Activated CD4-positive, alpha-beta T cell treated with anti-CD3 and anti-CD28 coated beads for 36 hours (primary cell): ENCODE data around the gene ENPEP. TPM values are rescaled to one million over a fixed set of nuclear protein-coding genes. Genes with fewer than 3 reads are reported as not detected.
"Not testable (repeated sequence)": the region's sequence is repeated elsewhere in the genome, so short reads cannot be mapped to it uniquely, and the experiment has no call there.

ENCODE experiments used
- ATAC-seq: fragments of 200-7000 bp; cut with Tn5 transposase; one replicate; pipeline ENCODE4 v1.10.0; 2021; ENCODE audit warnings: mild to moderate bottlenecking, moderate library complexity
- CTCF ChIA-PET: fragments of 350-600 bp; sonication (Branson Sonifier 250); formaldehyde crosslinking; loops from one replicate; lab custom pipeline; 2021; ENCODE audit warnings: antibody characterized with exemption; lab: Charles Lee
- POLR2A ChIA-PET: fragments of 350-600 bp; sonication (Branson Sonifier 250); formaldehyde crosslinking; loops from one replicate; lab custom pipeline; 2021; ENCODE audit warnings: antibody characterized with exemption, inconsistent platforms; lab: Charles Lee
- DNase-seq: peaks from one replicate; pipeline ENCODE4 v3.0.0-alpha.2; 2020
- H3K27ac Mint-ChIP-seq: one replicate; pipeline ENCODE4 v1.8.0; 2021; ENCODE audit warnings: mixed read lengths
- H3K27me3 Mint-ChIP-seq: one replicate; pipeline ENCODE4 v1.8.0; 2021; ENCODE audit warnings: mixed read lengths
- H3K36me3 Mint-ChIP-seq: one replicate; pipeline ENCODE4 v1.8.0; 2021; ENCODE audit warnings: low read depth, mixed read lengths
- H3K4me1 Mint-ChIP-seq: one replicate; pipeline ENCODE4 v1.8.0; 2021; ENCODE audit warnings: mixed read lengths
- H3K4me3 Mint-ChIP-seq: one replicate; pipeline ENCODE4 v1.8.0; 2021; ENCODE audit warnings: mild to moderate bottlenecking, moderate library complexity, mixed read lengths
- H3K9me3 Mint-ChIP-seq: one replicate; pipeline ENCODE4 v1.8.0; 2021; ENCODE audit warnings: low read depth, mixed read lengths
- intact Hi-C, 2 experiments: fragments of 100-400 bp; cut with DNase I in 1 of 2; cut with micrococcal nuclease in 1 of 2; formaldehyde crosslinking; loops; one replicate each; pipeline versions ENCODE4 v1.14.2 to v1.15.1; 2022 to 2024; cut with DNase I, micrococcal nuclease
- total RNA-seq, 2 experiments: library from RNA; stranded (reverse); gene quantifications; one replicate each; pipeline ENCODE4 v1.2.3, GENCODE V29; 2021

The ENPEP gene
- total RNA-seq, 2 experiments from 2014 or later, result not detected

GRCh38 chr4:110467400-110467799 lies 8.6 kb upstream of the ENPEP start:
- Mint-ChIP-seq H3K4me3 (no peak overlapping the region), H3K9me3 (peaks cover 2% of the 10 kb centered on the region), H3K27me3 (peaks cover 3% of the 10 kb centered on the region), H3K4me1 (peaks cover 7% of the 10 kb centered on the region), H3K27ac (no peak overlapping the region), H3K36me3 (no peaks in the 10 kb centered on the region)
- ChIA-PET CTCF (no interaction called here), POLR2A (no interaction called here)
- no peak for ATAC-seq
- no peak for DNase-seq
- intact Hi-C loops, result no loop called here

- Mint-ChIP-seq H3K4me1 (no peaks in the 10 kb centered on the region), H3K9me3 (peaks cover 2% of the 10 kb centered on the region), H3K36me3 (no peaks in the 10 kb centered on the region), H3K27me3 (peaks cover 9% of the 10 kb centered on the region), H3K27ac (no peak overlapping the region), H3K4me3 (no peak overlapping the region)
- ChIA-PET POLR2A (no interaction called here), CTCF (no interaction called here)
- intact Hi-C loops, result no loop called here
- ATAC-seq (no peak), DNase-seq (no peak)
Observed at GRCh38 chr4:110472583-110473329, 3.2 kb upstream of the ENPEP start.

- Mint-ChIP-seq H3K4me1 (no peaks in the 10 kb centered on the region), H3K36me3 (no peaks in the 10 kb centered on the region), H3K9me3 (peaks cover 1% of the 10 kb centered on the region)
Observed at GRCh38 chr4:110474481-110474880, 1.5 kb upstream of the ENPEP start.

GRCh38 chr4:110475080-110475479 lies 875 bp upstream of the ENPEP start:
- H3K4me3 Mint-ChIP-seq, H3K27ac Mint-ChIP-seq, intact Hi-C loops, DNase-seq, H3K9me3 Mint-ChIP-seq, H3K36me3 Mint-ChIP-seq, H3K4me1 Mint-ChIP-seq, ATAC-seq: not testable (repeated sequence)
- ChIA-PET POLR2A (interaction anchor here (0.7 kb wide), 1 partner anchor 1150 kb away, joined by 4 read pairs; no protein-coding TSS in a partner anchor), CTCF (interaction anchor here (0.8 to 0.9 kb wide), 2 partner anchors 106 to 454 kb away, joined by 3 read pairs; no protein-coding TSS in a partner anchor)
- H3K27me3 Mint-ChIP-seq, result peaks cover 11% of the 10 kb centered on the region

More at GRCh38 chr4:110474481-110474880, 1.5 kb upstream of the ENPEP start:
- Mint-ChIP-seq H3K27ac (no peak overlapping the region), H3K4me3 (no peak overlapping the region), H3K27me3 (peaks cover 11% of the 10 kb centered on the region)
- ChIA-PET POLR2A (interaction anchor here (0.7 kb wide), 1 partner anchor 1150 kb away, joined by 4 read pairs; no protein-coding TSS in a partner anchor), CTCF (no interaction called here)
- intact Hi-C loops, result no loop called here
- DNase-seq (no peak), ATAC-seq (no peak)

- intact Hi-C loops, result no loop called here
- POLR2A ChIA-PET, result no interaction called here
- H3K27ac Mint-ChIP-seq, result no peak overlapping the region
Observed at GRCh38 chr4:110477836-110478235, 1.9 kb downstream of the ENPEP start.

GRCh38 chr4:110480031-110480549 lies 4.1 kb downstream of the ENPEP start:
- ATAC-seq, result no peak
- H3K9me3 Mint-ChIP-seq, result no peaks in the 10 kb centered on the region
- POLR2A ChIA-PET, result no interaction called here
- peaks cover 25% of the 10 kb centered on the region for H3K27me3 Mint-ChIP-seq
- no peak overlapping the region for H3K27ac Mint-ChIP-seq
- DNase-seq, result no peak
- peaks cover 2% of the 10 kb centered on the region for H3K4me1 Mint-ChIP-seq
- CTCF ChIA-PET, result interaction anchor here (0.8 kb wide), 1 partner anchor 10 kb away, joined by 3 read pairs; no protein-coding TSS in a partner anchor
- no peaks in the 10 kb centered on the region for H3K36me3 Mint-ChIP-seq
- H3K4me3 Mint-ChIP-seq, result no peak overlapping the region
- intact Hi-C loops, result no loop called here

More at GRCh38 chr4:110477836-110478235, 1.9 kb downstream of the ENPEP start:
- H3K9me3 Mint-ChIP-seq, result no peaks in the 10 kb centered on the region
- H3K36me3 Mint-ChIP-seq, result no peaks in the 10 kb centered on the region
- H3K4me3 Mint-ChIP-seq, result no peak overlapping the region
- CTCF ChIA-PET, result no interaction called here
- no peaks in the 10 kb centered on the region for H3K4me1 Mint-ChIP-seq
- DNase-seq (no peak), ATAC-seq (no peak)
- peaks cover 22% of the 10 kb centered on the region for H3K27me3 Mint-ChIP-seq

- ATAC-seq (no peak), DNase-seq (no peak)
- Mint-ChIP-seq H3K36me3 (no peaks in the 10 kb centered on the region), H3K4me1 (peaks cover 2% of the 10 kb centered on the region), H3K27ac (no peak overlapping the region), H3K27me3 (peaks cover 28% of the 10 kb centered on the region), H3K9me3 (no peaks in the 10 kb centered on the region), H3K4me3 (no peak overlapping the region)
- CTCF ChIA-PET, result no interaction called here
- intact Hi-C loops, result no loop called here
- POLR2A ChIA-PET, result no interaction called here
Observed at GRCh38 chr4:110480746-110481271, 4.9 kb downstream of the ENPEP start.

- H3K9me3 Mint-ChIP-seq, result no peaks in the 10 kb centered on the region
- H3K36me3 Mint-ChIP-seq, result no peaks in the 10 kb centered on the region
- intact Hi-C loops, result no loop called here
- CTCF ChIA-PET, result interaction anchor here (0.7 to 1.3 kb wide), 2 partner anchors 27 to 35 kb away, joined by 4 to 6 read pairs; no protein-coding TSS in a partner anchor
- POLR2A ChIA-PET, result no interaction called here
- no peak for DNase-seq
- ATAC-seq, result no peak
- peaks cover 27% of the 10 kb centered on the region for H3K27me3 Mint-ChIP-seq
- peaks cover 2% of the 10 kb centered on the region for H3K4me1 Mint-ChIP-seq
- H3K4me3 Mint-ChIP-seq, result no peak overlapping the region
- no peak overlapping the region for H3K27ac Mint-ChIP-seq
Observed at GRCh38 chr4:110483516-110483915, 7.6 kb downstream of the ENPEP start.

- H3K4me3 Mint-ChIP-seq, result no peak overlapping the region
- ATAC-seq (peak; percentile 71), DNase-seq (no peak)
- no peaks in the 10 kb centered on the region for H3K36me3 Mint-ChIP-seq
- no peaks in the 10 kb centered on the region for H3K9me3 Mint-ChIP-seq
- ChIA-PET POLR2A (no interaction called here), CTCF (interaction anchor here (1.3 kb wide), 1 partner anchor 26 kb away, joined by 6 read pairs; no protein-coding TSS in a partner anchor)
- intact Hi-C loops, result no loop called here
- peaks cover 2% of the 10 kb centered on the region for H3K4me1 Mint-ChIP-seq
- H3K27me3 Mint-ChIP-seq, result peaks cover 27% of the 10 kb centered on the region
- H3K27ac Mint-ChIP-seq, result no peak overlapping the region
Observed at GRCh38 chr4:110484029-110484428, 8.1 kb downstream of the ENPEP start.

- no peak overlapping the region for H3K27ac Mint-ChIP-seq
- H3K27me3 Mint-ChIP-seq, result peaks cover 27% of the 10 kb centered on the region
- CTCF ChIA-PET, result interaction anchor here (0.7 to 1.3 kb wide), 2 partner anchors 15 to 25 kb away, joined by 3 to 6 read pairs; no protein-coding TSS in a partner anchor
Observed at GRCh38 chr4:110484767-110485166, 8.8 kb downstream of the ENPEP start.

GRCh38 chr4:110485452-110485851 lies 9.5 kb downstream of the ENPEP start:
- Mint-ChIP-seq H3K36me3 (no peaks in the 10 kb centered on the region), H3K27me3 (peaks cover 27% of the 10 kb centered on the region), H3K27ac (no peak overlapping the region), H3K4me1 (peaks cover 2% of the 10 kb centered on the region), H3K4me3 (no peak overlapping the region), H3K9me3 (no peaks in the 10 kb centered on the region)
- intact Hi-C loops, result no loop called here
- ATAC-seq (no peak), DNase-seq (no peak)
- ChIA-PET CTCF (interaction anchor here (0.7 kb wide), 1 partner anchor 16 kb away, joined by 3 read pairs; no protein-coding TSS in a partner anchor), POLR2A (no interaction called here)

More at GRCh38 chr4:110484767-110485166, 8.8 kb downstream of the ENPEP start:
- intact Hi-C loops, result no loop called here
- POLR2A ChIA-PET, result no interaction called here
- Mint-ChIP-seq H3K36me3 (no peaks in the 10 kb centered on the region), H3K4me3 (no peak overlapping the region), H3K9me3 (no peaks in the 10 kb centered on the region), H3K4me1 (peaks cover 2% of the 10 kb centered on the region)
- DNase-seq, result peak; percentile 27
- ATAC-seq, result peak; percentile 61
